HG03045 (cell line): ENCODE results near the gene LMBR1.
A peak's percentile ranks its signal among the peaks of the same experiment; 100 is the strongest.
"Not testable (repeated sequence)": the region's sequence is repeated elsewhere in the genome, so short reads cannot be mapped to it uniquely, and the experiment has no call there.

Experiments used
- ATAC-seq: cut with Tn5 transposase; IDR thresholded peaks from one replicate; pipeline ENCODE4 v1.9.1; 2021; ENCODE audit warnings: mild to moderate bottlenecking, moderate library complexity; ENCODE audit not compliant: unreplicated experiment

LMBR1 gene

GRCh38 chr7:156906200-156906649, 13.2 kb upstream of the LMBR1 start:
- ATAC-seq: no peak

- no peak for ATAC-seq
Measured at GRCh38 chr7:156903232-156903909, 10.4 kb upstream of the LMBR1 start.

GRCh38 chr7:156900093-156900492, 7.1 kb upstream of the LMBR1 start:
- not testable (repeated sequence) for ATAC-seq

GRCh38 chr7:156898938-156899337, 6.0 kb upstream of the LMBR1 start:
- no peak for ATAC-seq

- ATAC-seq: no peak
Measured at GRCh38 chr7:156897673-156898072, 4.7 kb upstream of the LMBR1 start.

- ATAC-seq: no peak
Measured at GRCh38 chr7:156896388-156897022, 3.5 kb upstream of the LMBR1 start.

- ATAC-seq: no peak
Measured at GRCh38 chr7:156895024-156895780, 2.2 kb upstream of the LMBR1 start.

GRCh38 chr7:156892081-156892800, 742 bp downstream of the LMBR1 start:
- peak; percentile 23 for ATAC-seq

GRCh38 chr7:156889746-156890145, 3.2 kb downstream of the LMBR1 start:
- no peak for ATAC-seq

GRCh38 chr7:156889089-156889488, 3.9 kb downstream of the LMBR1 start:
- ATAC-seq: no peak

GRCh38 chr7:156886020-156886795, 6.8 kb downstream of the LMBR1 start:
- ATAC-seq: no peak

GRCh38 chr7:156881679-156882078, 11.3 kb downstream of the LMBR1 start:
- ATAC-seq: no peak

- no peak for ATAC-seq
Measured at GRCh38 chr7:156875766-156876165, 17.2 kb downstream of the LMBR1 start.

GRCh38 chr7:156868363-156868762, 24.6 kb downstream of the LMBR1 start:
- not testable (repeated sequence) for ATAC-seq

- no peak for ATAC-seq
Measured at GRCh38 chr7:156865493-156865892, 27.5 kb downstream of the LMBR1 start.

GRCh38 chr7:156862022-156862421, 31.0 kb downstream of the LMBR1 start:
- not testable (repeated sequence) for ATAC-seq

- no peak for ATAC-seq
Measured at GRCh38 chr7:156861212-156861611, 31.8 kb downstream of the LMBR1 start.

GRCh38 chr7:156860099-156860498, 32.9 kb downstream of the LMBR1 start:
- ATAC-seq: not testable (repeated sequence)

- ATAC-seq: no peak
Measured at GRCh38 chr7:156858523-156858922, 34.5 kb downstream of the LMBR1 start.

GRCh38 chr7:156857757-156858156, 35.2 kb downstream of the LMBR1 start:
- no peak for ATAC-seq
